A673 (cell line): ENCODE measurements around the gene EBF4. TPM values are rescaled to one million over a fixed set of nuclear protein-coding genes. Genes with fewer than 3 reads are reported as not detected.

ENCODE experiments used
- BruUV-seq: library from RNA; stranded (reverse); fragments of 400-500 nt; replicated peaks from 2 replicates; lab custom pipeline; 2021; lab: Mats Ljungman, UMichigan
- CTCF ChIA-PET: fragments of 300-600 bp; sonication (Branson Sonifier 250); formaldehyde crosslinking; loops from one replicate; lab custom pipeline; 2022; ENCODE audit warnings: antibody characterized with exemption; lab: Charles Lee
- POLR2A ChIA-PET: fragments of 300-600 bp; sonication (Branson Sonifier 250); formaldehyde crosslinking; loops from one replicate; lab custom pipeline; 2022; ENCODE audit warnings: antibody characterized with exemption; ENCODE audit not compliant: low non-redundant PET; lab: Charles Lee
- DNase-seq: peaks from one replicate; pipeline ENCODE4 v3.0.0-alpha.2; 2015; ENCODE audit warnings: low spot score
- H3K27ac ChIP-seq: fragments of 200-600 bp; sonication (generic); 2 replicates; pipeline ENCODE4 v1.5.1; 2016; ENCODE audit warnings: mixed run types, low read depth, mild to moderate bottlenecking, mixed read lengths, antibody characterized with exemption, low read length; ENCODE audit not compliant: poor library complexity, severe bottlenecking
- H3K27me3 ChIP-seq: fragments of 200-600 bp; sonication (generic); replicated peaks from 2 replicates; pipeline ENCODE4 v1.6.1; 2017; ENCODE audit warnings: mixed run types, low read depth, mild to moderate bottlenecking, mixed read lengths, antibody characterized with exemption, low read length; ENCODE audit not compliant: insufficient read depth, poor library complexity
- H3K36me3 ChIP-seq: fragments of 200-600 bp; sonication (generic); 2 replicates; pipeline ENCODE4 v1.6.1; 2016; ENCODE audit warnings: mixed run types, mild to moderate bottlenecking, mixed read lengths, antibody characterized with exemption, low read length; ENCODE audit not compliant: insufficient read depth, poor library complexity, severe bottlenecking
- H3K4me1 ChIP-seq: fragments of 200-600 bp; sonication (generic); 2 replicates; pipeline ENCODE4 v1.6.1; 2017; ENCODE audit warnings: mixed run types, mild to moderate bottlenecking, mixed read lengths, antibody characterized with exemption, low read length; ENCODE audit not compliant: insufficient read depth, poor library complexity, severe bottlenecking
- H3K4me3 ChIP-seq: fragments of 200-600 bp; sonication (generic); 2 replicates; pipeline ENCODE4 v1.5.1; 2016; ENCODE audit warnings: low read depth, mixed run types, mild to moderate bottlenecking, mixed read lengths, low read length; ENCODE audit not compliant: poor library complexity, severe bottlenecking
- H3K9me3 ChIP-seq: fragments of 200-600 bp; sonication (generic); 2 replicates; pipeline ENCODE4 v1.6.1; 2016; ENCODE audit warnings: mixed run types, low read depth, mild to moderate bottlenecking, mixed read lengths, antibody characterized with exemption, low read length; ENCODE audit not compliant: poor library complexity, severe bottlenecking
- CTCF ChIP-seq: fragments of 300-800, 200-600 bp; sonication (generic); conservative IDR thresholded peaks from 2 replicates; pipeline ENCODE4 v1.5.1; 2017; ENCODE audit warnings: low read depth, mild to moderate bottlenecking, antibody characterized with exemption, low read length, moderate library complexity, mixed read lengths
- EZH2 ChIP-seq: fragments of 200-600 bp; sonication (generic); IDR thresholded peaks from 2 replicates; pipeline ENCODE4 v1.6.1; 2017; ENCODE audit warnings: borderline replicate concordance, low read depth, mild to moderate bottlenecking, mixed read lengths, antibody characterized with exemption, low read length; ENCODE audit not compliant: poor library complexity, severe bottlenecking
- intact Hi-C: fragments of 100-400 bp; cut with micrococcal nuclease; formaldehyde crosslinking; loops from one replicate; pipeline ENCODE4 v1.10.0; 2022; ENCODE audit not compliant: unreplicated experiment
- total RNA-seq: library from RNA; stranded (reverse); gene quantifications from 2 replicates; pipeline ENCODE4 v1.2.3, GENCODE V29; 2021

The EBF4 gene
- total RNA-seq, 1 experiment from 2014 or later, result 0.52 TPM

GRCh38 chr20:2752567-2753460 lies 60.2 kb downstream of the EBF4 start:
- no peaks in the 10 kb centered on the region for H3K9me3 ChIP-seq
- peak; percentile 77 for DNase-seq

GRCh38 chr20:2753461-2754040 lies 61.0 kb downstream of the EBF4 start:
- CTCF ChIA-PET, result interaction anchor here (0.6 kb wide), 1 partner anchor 173 kb away, joined by 7 read pairs; no protein-coding TSS in a partner anchor
- TF ChIP-seq CTCF (no peak), EZH2 (no peak)
- no TSS peak for BruUV-seq

More at GRCh38 chr20:2752567-2753460, 60.2 kb downstream of the EBF4 start:
- Histone ChIP-seq H3K4me3 (peak overlapping the region; percentile 49), H3K27ac (no peak overlapping the region), H3K36me3 (no peaks in the 10 kb centered on the region), H3K4me1 (peaks cover 5% of the 10 kb centered on the region), H3K27me3 (peaks cover 47% of the 10 kb centered on the region)
- POLR2A ChIA-PET, result no interaction called here
- CTCF ChIA-PET, result interaction anchor here (0.6 to 1.5 kb wide), 2 partner anchors 99 to 174 kb away, joined by 4 to 7 read pairs; no protein-coding TSS in a partner anchor
- TF ChIP-seq CTCF (peak; percentile 92), EZH2 (no peak)
- intact Hi-C loops, result no loop called here
- no TSS peak for BruUV-seq

GRCh38 chr20:2754424-2754823 lies 61.8 kb downstream of the EBF4 start:
- no TSS peak for BruUV-seq
- ChIA-PET CTCF (no interaction called here), POLR2A (no interaction called here)
- Histone ChIP-seq H3K9me3 (no peaks in the 10 kb centered on the region), H3K27ac (no peak overlapping the region), H3K4me3 (no peak overlapping the region), H3K4me1 (peaks cover 5% of the 10 kb centered on the region), H3K27me3 (peaks cover 36% of the 10 kb centered on the region), H3K36me3 (no peaks in the 10 kb centered on the region)
- intact Hi-C loops, result no loop called here
- TF ChIP-seq EZH2 (no peak), CTCF (no peak)
- no peak for DNase-seq

More at GRCh38 chr20:2753461-2754040, 61.0 kb downstream of the EBF4 start:
- POLR2A ChIA-PET, result no interaction called here
- Histone ChIP-seq H3K4me1 (peaks cover 5% of the 10 kb centered on the region), H3K36me3 (no peaks in the 10 kb centered on the region), H3K27me3 (peaks cover 41% of the 10 kb centered on the region), H3K9me3 (no peaks in the 10 kb centered on the region), H3K27ac (no peak overlapping the region), H3K4me3 (no peak overlapping the region)
- DNase-seq, result no peak
- intact Hi-C loops, result no loop called here
